Measurements from ENCODE around the gene AXIN1.
"Not testable (repeated sequence)": the region's sequence is repeated elsewhere in the genome, so short reads cannot be mapped to it uniquely, and the experiment has no call there.

Gene AXIN1

GRCh38 chr16:353404-354290 is 1.1 kb upstream of the AXIN1 start:
- no peak for DNase-seq (ENCODE audit: low read depth in 2 of 2)

DNA sequence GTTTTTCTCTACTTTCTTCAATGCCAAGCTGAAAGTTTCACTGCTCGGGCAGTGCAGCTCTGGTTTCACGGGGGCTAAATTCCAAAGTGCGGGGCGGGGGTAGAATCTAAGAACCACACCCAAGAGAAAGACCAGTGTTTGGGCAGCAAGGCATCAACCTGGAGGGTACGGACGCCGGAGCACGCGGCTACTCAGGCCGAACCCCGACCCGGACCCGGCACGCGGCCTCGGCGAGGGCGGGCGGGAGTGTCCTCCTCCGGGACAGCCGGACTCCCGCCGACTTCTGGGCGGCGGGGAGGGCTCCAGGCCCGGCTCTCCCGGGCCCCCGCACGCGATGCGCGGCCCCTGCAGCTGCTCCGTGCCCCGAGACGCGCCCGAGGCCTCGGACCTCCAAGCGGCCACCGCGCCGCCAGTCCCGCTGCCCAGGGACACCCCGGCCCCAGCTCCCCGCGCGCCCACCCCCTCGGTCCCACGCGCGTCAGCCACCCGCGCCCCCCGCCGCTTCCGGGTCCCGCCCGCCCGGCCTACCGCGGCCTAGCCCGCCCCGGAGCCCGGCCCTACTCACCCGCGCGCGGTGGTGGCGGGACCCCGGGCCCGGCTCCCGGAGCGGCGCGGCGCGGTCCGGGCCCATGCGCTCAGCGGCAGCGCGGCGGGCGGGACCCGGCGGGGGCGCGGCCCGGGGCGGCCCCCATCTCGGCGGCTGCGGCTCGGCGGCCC is 561 bp downstream of the AXIN1 start:
- DNase-seq (ENCODE audit: low read depth in 2 of 2), result no peak

GRCh38 chr16:350203-350602 is 2.3 kb downstream of the AXIN1 start:
- no peak for DNase-seq (ENCODE audit: low read depth in 2 of 2)

GRCh38 chr16:349211-349610 is 3.3 kb downstream of the AXIN1 start:
- DNase-seq (ENCODE audit: low read depth in 2 of 2), result no peak

DNA sequence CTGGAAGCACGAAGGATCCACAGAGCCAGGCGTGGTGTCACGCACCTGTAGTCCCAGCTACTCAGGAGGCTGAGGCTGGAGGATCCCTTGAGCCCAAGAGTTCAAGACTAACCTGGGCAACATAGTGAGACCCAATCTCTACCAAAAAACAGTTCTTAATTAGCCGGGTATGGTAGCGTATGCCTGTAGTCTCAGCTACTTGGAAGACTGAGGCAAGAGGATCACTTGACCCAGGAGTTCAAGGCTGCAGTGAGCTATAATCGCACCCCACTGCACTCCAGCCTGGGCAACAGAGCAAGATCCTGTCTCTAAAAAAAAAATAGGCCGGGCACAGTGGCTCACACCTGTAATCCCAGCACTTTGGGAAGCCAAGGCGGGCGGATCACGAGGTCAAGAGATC is 4.0 kb downstream of the AXIN1 start:
- not testable (repeated sequence) for DNase-seq (ENCODE audit: low read depth in 2 of 2)

DNA sequence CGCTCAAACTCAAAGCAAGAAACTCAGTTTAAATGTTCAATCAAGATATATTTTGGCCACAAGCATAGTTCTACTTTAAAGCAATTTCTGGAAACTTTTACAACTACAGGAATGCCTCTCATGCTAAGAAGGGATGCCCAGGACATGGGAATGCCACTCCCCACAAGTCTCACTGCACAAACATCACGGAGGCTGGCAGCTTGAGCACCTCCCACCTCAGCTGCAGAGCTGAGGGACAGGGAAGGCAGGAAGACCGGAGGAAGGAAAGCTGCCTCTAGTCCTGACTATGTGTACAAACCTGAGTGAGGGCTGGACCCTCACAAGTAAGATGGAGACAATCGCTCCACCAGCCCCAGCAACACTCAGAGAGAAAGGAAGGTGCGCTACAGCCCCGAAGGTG is 5.3 kb downstream of the AXIN1 start:
- DNase-seq (ENCODE audit: low read depth in 2 of 2), result no peak

DNA sequence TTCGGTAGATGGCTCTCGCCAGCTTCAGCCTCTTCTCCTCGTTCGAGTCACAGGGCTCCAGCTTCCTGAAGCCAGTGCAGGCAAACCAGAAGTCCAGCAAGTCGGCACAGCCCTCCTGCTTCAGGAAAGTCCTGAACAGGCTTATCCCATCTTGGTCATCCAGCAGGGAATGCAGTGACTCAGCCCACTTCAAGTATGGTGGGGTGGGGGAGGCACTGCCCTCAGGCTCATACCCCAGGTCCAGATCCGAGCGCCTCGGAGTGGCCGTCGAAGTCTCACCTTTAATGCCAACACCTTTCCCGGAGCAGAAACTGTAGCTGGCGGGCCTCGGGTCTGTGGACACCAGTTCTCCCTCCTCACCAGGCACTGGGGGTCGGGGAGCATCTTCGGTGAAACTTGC is 5.9 kb downstream of the AXIN1 start:
- no peak for DNase-seq (ENCODE audit: low read depth in 2 of 2)

DNA sequence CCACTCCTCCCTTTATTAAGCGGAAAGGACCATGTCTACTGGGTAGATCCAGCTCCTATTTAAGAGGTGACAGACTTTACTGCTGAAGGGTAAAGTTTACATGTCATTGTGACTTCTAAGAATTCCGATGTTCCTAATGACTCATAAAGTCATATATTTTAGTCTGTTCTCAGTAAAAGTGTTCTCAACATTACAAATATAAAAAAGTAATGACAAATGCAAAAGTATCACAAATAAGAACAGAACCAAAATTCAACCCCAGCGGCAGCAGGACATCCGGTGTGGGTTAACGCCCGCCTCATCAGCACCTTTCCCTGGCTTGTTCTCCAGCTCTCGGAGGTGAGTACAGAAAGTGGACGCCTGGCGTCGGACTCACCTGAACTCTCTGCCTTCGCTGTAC is 6.8 kb downstream of the AXIN1 start:
- DNase-seq (ENCODE audit: low read depth in 2 of 2), result no peak

- no peak for DNase-seq (ENCODE audit: low read depth in 2 of 2)
Observed at GRCh38 chr16:342455-343213, 9.9 kb downstream of the AXIN1 start.

- not testable (repeated sequence) for DNase-seq (ENCODE audit: low read depth in 2 of 2)
Observed at GRCh38 chr16:341974-342336, 10.6 kb downstream of the AXIN1 start.

- not testable (repeated sequence) for DNase-seq (ENCODE audit: low read depth in 2 of 2)
Observed at GRCh38 chr16:341095-341973, 11.2 kb downstream of the AXIN1 start.

GRCh38 chr16:340370-341091 is 12.0 kb downstream of the AXIN1 start:
- DNase-seq (ENCODE audit: low read depth in 2 of 2), result no peak

DNA sequence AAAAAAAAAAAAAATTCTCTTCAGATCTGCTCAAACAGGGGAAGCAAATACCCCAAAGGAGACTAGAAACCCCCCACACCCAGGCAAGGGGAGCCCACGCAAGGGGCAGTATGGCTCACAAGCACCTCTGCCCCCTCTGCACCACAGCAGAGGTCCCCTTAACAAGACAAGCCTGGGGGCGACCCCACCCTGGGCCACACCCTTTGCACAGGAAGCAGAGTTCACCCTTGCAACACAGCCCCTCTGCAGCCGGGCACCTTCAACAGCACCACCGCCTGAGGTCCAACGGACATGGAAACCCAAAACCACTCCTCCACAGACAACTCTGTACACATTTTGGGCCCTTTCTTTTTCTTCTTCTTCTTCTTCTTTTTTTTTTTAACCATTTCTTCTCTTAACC is 12.8 kb downstream of the AXIN1 start:
- no peak for DNase-seq (ENCODE audit: low read depth in 2 of 2)

DNA sequence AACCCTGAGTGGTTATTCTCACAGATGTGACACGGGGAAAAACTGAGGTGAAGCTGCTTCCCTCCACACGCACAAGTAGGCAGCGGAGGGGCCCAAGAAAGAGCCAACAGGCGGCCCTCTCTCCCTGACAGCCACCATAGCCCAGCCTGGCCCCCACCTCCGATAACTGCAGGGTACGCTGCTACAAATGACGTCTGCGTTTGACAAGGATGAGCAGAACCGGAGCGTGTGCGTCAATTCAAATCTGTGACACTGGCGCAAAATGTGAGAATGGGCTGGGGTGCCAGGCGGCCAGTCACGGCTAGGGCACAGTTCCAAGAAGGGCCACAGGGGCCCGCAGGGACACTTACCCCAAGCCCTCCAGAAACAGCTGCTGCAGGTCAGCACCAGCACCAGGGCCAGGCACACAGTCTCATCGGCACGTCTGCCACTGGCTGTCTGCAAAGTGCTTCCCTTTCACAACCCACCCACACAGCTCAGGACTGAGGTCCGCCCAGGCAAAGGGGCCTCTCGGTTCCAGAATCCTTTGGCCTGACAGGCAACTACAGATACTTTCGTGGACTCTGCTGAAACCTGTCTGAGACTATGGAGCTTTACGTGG is 14.4 kb downstream of the AXIN1 start:
- DNase-seq (ENCODE audit: low read depth in 2 of 2), result no peak

GRCh38 chr16:337437-337836 is 15.1 kb downstream of the AXIN1 start:
- DNase-seq (ENCODE audit: low read depth in 2 of 2), result no peak

DNA sequence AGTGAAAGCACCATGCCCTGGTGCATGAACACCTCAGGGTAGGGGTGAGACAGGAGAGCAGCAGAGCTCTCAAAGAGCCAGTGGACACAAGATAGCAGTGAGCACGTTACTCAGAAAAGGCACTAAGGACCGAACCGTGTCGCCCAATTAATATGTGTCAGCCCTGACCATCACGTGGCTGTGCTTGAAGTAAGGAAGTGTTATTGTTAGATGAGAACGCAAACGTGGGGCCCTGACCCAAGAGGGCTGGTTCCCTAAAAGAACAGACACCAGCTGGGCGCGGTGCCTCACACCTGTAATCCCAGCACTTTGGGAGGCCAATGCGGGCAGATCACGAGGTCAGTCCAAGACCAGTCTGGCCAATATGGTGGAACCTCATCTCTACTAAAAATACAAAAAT is 16.3 kb downstream of the AXIN1 start:
- DNase-seq (ENCODE audit: low read depth in 2 of 2), result no peak

DNA sequence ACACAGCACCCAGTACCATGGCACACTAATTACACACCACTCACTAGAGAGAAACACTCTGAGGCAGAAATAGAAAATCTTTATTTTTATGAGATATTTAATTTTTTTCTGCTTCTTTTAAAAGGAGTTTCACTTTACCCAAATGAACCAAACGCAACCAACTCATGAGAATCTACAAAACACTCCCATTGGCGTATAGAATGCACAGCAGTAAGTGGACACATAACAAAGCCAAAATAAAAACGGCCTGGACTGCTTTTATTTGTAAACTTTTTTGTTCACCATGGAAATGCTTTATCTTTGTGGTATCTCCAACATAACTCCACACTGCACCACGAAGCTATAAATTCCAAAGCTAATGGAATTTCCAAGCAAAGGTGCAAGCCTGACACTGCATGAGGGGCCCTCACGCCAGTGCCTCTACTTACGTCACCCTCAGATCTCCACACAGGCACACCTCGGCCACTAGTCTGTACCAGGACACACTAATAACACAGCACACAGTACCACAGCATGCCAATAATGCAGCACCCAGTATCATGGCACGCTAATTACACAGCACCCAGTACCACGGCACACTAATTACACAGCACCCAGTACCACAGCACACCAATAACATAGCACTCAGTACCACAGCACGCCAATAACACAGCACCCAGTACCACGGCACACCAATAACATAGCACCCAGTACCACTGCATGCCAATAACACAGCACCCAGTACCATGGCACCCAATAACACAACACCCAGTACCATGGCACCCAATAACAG is 17.5 kb downstream of the AXIN1 start:
- DNase-seq (ENCODE audit: low read depth in 2 of 2), result not testable (repeated sequence)

- DNase-seq (ENCODE audit: low read depth in 2 of 2), result not testable (repeated sequence)
Observed at GRCh38 chr16:334164-334832, 18.2 kb downstream of the AXIN1 start.
